ENCODE data around the gene BAG5. TPM values are rescaled to one million over a fixed set of nuclear protein-coding genes. Genes with fewer than 3 reads are reported as not detected.

BAG5 gene
- total RNA-seq, 1 experiment from 2014 or later = 29.2 TPM

DNA sequence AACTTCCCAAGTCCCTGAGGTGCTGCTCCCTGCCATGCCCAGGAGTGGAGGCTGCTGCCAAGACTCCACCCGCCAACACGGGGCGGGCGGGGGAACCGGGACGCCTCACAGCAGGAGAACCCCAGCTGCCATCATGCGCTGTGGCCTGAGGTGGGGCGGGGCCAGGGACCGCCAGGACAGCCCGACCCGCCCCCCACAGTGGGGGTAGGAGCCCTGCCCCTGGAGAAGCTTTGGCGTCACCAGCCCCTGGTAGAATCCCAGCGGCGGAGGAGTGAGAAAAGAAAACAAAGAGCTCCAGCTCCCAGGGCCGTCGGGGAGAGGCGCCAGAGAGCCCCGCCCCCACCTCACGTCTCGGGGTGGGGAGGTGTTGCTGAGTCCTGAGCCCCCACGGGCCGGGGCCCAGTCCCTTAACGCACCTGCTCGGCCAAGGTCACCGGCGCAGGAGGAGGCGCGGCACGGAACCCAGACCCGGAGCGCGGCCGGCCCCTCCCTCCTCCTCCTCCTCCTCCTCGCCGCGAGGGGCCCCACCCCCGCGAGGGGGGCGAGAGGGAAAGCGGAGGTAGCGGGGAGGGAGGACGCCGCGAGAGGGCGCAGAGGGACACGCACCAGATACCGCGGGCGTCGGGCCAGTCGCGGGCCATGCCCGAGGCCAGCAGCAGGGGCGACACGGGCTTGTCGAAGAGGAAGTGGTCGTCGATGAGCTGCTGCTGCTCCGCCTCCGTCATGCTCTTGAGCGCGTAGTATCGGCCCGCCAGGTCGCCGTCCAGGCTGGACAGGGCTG lies 41.6 kb downstream of the BAG5 start (continued):
- no peak for TF ChIP-seq ZNF396 (CRISPR knock-in tag; IDR thresholded peaks at IDR 0.05; ENCODE audit: borderline replicate concordance)
- TF ChIP-seq CBFB (CRISPR knock-in tag; IDR thresholded peaks at IDR 0.05; ENCODE audit: low read depth) = no peak
- TF ChIP-seq, protein P1, sequence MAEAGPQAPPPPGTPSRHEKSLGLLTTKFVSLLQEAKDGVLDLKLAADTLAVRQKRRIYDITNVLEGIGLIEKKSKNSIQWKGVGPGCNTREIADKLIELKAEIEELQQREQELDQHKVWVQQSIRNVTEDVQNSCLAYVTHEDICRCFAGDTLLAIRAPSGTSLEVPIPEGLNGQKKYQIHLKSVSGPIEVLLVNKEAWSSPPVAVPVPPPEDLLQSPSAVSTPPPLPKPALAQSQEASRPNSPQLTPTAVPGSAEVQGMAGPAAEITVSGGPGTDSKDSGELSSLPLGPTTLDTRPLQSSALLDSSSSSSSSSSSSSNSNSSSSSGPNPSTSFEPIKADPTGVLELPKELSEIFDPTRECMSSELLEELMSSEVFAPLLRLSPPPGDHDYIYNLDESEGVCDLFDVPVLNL (CRISPR knock-in tag; IDR thresholded peaks at IDR 0.05; ENCODE audit: borderline replicate concordance, low read depth) = peak; percentile 73; the same call in 1 of the 2 replicates
- TF ChIP-seq, protein P2, sequence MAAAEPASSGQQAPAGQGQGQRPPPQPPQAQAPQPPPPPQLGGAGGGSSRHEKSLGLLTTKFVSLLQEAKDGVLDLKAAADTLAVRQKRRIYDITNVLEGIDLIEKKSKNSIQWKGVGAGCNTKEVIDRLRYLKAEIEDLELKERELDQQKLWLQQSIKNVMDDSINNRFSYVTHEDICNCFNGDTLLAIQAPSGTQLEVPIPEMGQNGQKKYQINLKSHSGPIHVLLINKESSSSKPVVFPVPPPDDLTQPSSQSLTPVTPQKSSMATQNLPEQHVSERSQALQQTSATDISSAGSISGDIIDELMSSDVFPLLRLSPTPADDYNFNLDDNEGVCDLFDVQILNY (CRISPR knock-in tag; IDR thresholded peaks at IDR 0.05) = 0 out of 2 replicates have a peak, but pooled peaks have one; percentile 46
- no peak for TF ChIP-seq JAZF1 (CRISPR knock-in tag; IDR thresholded peaks at IDR 0.05)
- TF ChIP-seq, protein P3, sequence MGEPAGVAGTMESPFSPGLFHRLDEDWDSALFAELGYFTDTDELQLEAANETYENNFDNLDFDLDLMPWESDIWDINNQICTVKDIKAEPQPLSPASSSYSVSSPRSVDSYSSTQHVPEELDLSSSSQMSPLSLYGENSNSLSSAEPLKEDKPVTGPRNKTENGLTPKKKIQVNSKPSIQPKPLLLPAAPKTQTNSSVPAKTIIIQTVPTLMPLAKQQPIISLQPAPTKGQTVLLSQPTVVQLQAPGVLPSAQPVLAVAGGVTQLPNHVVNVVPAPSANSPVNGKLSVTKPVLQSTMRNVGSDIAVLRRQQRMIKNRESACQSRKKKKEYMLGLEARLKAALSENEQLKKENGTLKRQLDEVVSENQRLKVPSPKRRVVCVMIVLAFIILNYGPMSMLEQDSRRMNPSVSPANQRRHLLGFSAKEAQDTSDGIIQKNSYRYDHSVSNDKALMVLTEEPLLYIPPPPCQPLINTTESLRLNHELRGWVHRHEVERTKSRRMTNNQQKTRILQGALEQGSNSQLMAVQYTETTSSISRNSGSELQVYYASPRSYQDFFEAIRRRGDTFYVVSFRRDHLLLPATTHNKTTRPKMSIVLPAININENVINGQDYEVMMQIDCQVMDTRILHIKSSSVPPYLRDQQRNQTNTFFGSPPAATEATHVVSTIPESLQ (CRISPR knock-in tag; IDR thresholded peaks at IDR 0.05) = no peak
- no peak for TF ChIP-seq SMAD3 (CRISPR knock-in tag; IDR thresholded peaks at IDR 0.05; ENCODE audit: borderline replicate concordance)
- TF ChIP-seq SMAD4 (CRISPR knock-in tag; IDR thresholded peaks at IDR 0.05) = no peak
- TF ChIP-seq, protein P4, sequence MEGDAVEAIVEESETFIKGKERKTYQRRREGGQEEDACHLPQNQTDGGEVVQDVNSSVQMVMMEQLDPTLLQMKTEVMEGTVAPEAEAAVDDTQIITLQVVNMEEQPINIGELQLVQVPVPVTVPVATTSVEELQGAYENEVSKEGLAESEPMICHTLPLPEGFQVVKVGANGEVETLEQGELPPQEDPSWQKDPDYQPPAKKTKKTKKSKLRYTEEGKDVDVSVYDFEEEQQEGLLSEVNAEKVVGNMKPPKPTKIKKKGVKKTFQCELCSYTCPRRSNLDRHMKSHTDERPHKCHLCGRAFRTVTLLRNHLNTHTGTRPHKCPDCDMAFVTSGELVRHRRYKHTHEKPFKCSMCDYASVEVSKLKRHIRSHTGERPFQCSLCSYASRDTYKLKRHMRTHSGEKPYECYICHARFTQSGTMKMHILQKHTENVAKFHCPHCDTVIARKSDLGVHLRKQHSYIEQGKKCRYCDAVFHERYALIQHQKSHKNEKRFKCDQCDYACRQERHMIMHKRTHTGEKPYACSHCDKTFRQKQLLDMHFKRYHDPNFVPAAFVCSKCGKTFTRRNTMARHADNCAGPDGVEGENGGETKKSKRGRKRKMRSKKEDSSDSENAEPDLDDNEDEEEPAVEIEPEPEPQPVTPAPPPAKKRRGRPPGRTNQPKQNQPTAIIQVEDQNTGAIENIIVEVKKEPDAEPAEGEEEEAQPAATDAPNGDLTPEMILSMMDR (IDR thresholded peaks at IDR 0.05) = peak; percentile 35; the same call in 1 of the 2 replicates
- no peak for TF ChIP-seq CREB1 (CRISPR knock-in tag; IDR thresholded peaks at IDR 0.05)
- TF ChIP-seq SOX15 (CRISPR knock-in tag; IDR thresholded peaks at IDR 0.05) = no peak

DNA sequence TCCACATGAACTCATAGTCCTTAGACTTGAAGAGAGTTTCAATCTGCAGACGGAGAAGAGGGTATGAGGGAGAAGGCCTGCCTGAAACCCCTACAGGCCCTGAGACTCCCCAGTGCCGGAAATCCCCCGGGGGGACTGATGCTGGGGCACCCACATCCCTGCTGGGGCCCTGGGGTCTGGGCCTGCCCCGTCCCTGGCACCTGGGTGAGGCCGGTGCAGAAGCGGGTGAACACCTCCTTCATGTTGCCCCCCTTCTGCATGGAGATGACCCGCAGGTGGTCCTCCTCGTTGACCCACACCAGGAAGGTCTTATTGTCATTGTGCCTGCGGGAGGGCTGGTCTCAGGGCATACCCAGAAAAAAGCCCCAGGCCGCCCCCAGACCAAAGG lies 42.2 kb downstream of the BAG5 start:
- ChIA-PET POLR2A (interaction anchor here (0.9 to 8.3 kb wide), 4 partner anchors 9 to 21 kb away, joined by 3 to 65 read pairs (median 4); partner anchors contain the start of gene TRMT61A), CTCF (interaction anchor here (1.9 to 12.2 kb wide), 4 partner anchors 9 to 23 kb away, joined by 14 to 455 read pairs (median 30); partner anchors contain the start of gene TRMT61A)
- no peaks in the 10 kb centered on the region for H3K9me3 Mint-ChIP-seq
- ATAC-seq = no peak
- H3K27ac Mint-ChIP-seq = peak overlapping the region; percentile 81
- H3K4me1 Mint-ChIP-seq = peaks cover 22% of the 10 kb centered on the region
- H3K4me3 Mint-ChIP-seq = peak overlapping the region; percentile 56
- H3K36me3 Mint-ChIP-seq = peaks cover 12% of the 10 kb centered on the region
- peaks cover 21% of the 10 kb centered on the region for H3K27me3 Mint-ChIP-seq (ENCODE audit: low read depth)
- DNase-seq (ENCODE audit: low spot score) = no peak
- TF ChIP-seq, protein P5, sequence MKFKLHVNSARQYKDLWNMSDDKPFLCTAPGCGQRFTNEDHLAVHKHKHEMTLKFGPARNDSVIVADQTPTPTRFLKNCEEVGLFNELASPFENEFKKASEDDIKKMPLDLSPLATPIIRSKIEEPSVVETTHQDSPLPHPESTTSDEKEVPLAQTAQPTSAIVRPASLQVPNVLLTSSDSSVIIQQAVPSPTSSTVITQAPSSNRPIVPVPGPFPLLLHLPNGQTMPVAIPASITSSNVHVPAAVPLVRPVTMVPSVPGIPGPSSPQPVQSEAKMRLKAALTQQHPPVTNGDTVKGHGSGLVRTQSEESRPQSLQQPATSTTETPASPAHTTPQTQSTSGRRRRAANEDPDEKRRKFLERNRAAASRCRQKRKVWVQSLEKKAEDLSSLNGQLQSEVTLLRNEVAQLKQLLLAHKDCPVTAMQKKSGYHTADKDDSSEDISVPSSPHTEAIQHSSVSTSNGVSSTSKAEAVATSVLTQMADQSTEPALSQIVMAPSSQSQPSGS (CRISPR knock-in tag; IDR thresholded peaks at IDR 0.05; ENCODE audit: borderline replicate concordance, low read depth) = no peak
- TF ChIP-seq NR1H2 (CRISPR knock-in tag; IDR thresholded peaks at IDR 0.05) = no peak
- TF ChIP-seq, protein P6, sequence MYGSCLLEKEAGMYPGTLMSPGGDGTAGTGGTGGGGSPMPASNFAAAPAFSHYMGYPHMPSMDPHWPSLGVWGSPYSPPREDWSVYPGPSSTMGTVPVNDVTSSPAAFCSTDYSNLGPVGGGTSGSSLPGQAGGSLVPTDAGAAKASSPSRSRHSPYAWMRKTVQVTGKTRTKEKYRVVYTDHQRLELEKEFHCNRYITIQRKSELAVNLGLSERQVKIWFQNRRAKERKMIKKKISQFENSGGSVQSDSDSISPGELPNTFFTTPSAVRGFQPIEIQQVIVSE (CRISPR knock-in tag; IDR thresholded peaks at IDR 0.05; ENCODE audit: borderline replicate concordance) = no peak
- TF ChIP-seq NFYB (CRISPR knock-in tag; conservative IDR thresholded peaks at IDR 0.05; ENCODE audit: low read depth) = no peak
- TF ChIP-seq PRRX2 (CRISPR knock-in tag; IDR thresholded peaks at IDR 0.05) = no peak
- TF ChIP-seq JUN (CRISPR knock-in tag; IDR thresholded peaks at IDR 0.05) = no peak
- no peak for TF ChIP-seq SOX15 (CRISPR knock-in tag; IDR thresholded peaks at IDR 0.05)
- TF ChIP-seq, protein P7, sequence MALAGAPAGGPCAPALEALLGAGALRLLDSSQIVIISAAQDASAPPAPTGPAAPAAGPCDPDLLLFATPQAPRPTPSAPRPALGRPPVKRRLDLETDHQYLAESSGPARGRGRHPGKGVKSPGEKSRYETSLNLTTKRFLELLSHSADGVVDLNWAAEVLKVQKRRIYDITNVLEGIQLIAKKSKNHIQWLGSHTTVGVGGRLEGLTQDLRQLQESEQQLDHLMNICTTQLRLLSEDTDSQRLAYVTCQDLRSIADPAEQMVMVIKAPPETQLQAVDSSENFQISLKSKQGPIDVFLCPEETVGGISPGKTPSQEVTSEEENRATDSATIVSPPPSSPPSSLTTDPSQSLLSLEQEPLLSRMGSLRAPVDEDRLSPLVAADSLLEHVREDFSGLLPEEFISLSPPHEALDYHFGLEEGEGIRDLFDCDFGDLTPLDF (CRISPR knock-in tag; IDR thresholded peaks at IDR 0.05) = no peak
- no peak for TF ChIP-seq ATF1 (CRISPR knock-in tag; IDR thresholded peaks at IDR 0.05)
- TF ChIP-seq SP1 (CRISPR knock-in tag; conservative IDR thresholded peaks at IDR 0.05) = no peak
- no peak for TF ChIP-seq TP53 (CRISPR knock-in tag; IDR thresholded peaks at IDR 0.05)
- TF ChIP-seq, protein P8, sequence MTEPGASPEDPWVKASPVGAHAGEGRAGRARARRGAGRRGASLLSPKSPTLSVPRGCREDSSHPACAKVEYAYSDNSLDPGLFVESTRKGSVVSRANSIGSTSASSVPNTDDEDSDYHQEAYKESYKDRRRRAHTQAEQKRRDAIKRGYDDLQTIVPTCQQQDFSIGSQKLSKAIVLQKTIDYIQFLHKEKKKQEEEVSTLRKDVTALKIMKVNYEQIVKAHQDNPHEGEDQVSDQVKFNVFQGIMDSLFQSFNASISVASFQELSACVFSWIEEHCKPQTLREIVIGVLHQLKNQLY (CRISPR knock-in tag; IDR thresholded peaks at IDR 0.05) = no peak

Measured in WTC11 (cell line).